CD4-positive, alpha-beta T cell treated with Interleukin-6 for 4 hours (primary cell): ENCODE results near the gene COPE.
"Not testable (repeated sequence)": the region's sequence is repeated elsewhere in the genome, so short reads cannot be mapped to it uniquely, and the experiment has no call there.

ENCODE experiments used
- DNase-seq: peaks from one replicate; pipeline ENCODE4 v3.0.0-alpha.2; 2020; ENCODE audit warnings: mixed read lengths

Gene COPE

DNA sequence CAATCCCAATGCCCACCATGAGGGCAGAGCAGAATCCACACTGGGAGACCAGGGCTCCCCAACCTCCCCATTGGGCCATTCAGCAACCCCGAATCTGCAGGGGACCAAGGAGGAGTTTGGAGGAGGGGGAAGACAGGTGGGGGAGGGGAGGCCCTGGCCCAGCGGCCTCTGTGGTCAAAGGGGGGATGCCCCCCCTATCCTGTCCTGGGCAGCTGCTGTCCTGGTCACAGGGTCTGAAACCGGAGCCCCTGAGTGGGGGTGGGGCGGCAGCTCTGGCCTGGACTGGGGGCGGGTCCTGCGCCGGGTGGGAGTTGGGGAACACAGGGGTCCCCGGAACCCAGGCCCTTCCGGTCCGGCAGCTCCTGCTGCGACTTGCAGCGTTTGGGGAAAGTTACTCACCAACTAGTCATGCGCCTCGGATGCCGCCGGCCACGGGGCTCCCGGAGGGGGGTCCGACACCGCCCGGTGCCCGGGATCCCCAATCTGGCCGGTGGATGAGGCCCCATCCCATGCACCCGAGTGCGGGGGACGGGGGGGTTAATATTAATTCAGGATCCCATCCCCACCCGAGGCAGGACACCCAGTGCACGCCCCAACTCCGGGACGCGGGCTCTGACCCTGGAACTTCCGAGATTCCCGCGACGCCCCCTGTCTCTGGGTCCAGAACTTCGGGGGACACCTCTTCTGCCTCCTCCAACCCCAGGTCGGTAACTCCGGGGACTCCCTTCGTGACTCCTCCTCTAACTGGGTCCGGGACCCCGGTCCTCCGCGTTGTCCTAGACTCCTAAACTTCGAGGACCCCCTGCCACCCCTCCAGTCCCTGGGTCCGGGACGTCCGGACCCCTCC lies 21.0 kb upstream of the COPE start:
- DNase-seq = peak; percentile 10

DNA sequence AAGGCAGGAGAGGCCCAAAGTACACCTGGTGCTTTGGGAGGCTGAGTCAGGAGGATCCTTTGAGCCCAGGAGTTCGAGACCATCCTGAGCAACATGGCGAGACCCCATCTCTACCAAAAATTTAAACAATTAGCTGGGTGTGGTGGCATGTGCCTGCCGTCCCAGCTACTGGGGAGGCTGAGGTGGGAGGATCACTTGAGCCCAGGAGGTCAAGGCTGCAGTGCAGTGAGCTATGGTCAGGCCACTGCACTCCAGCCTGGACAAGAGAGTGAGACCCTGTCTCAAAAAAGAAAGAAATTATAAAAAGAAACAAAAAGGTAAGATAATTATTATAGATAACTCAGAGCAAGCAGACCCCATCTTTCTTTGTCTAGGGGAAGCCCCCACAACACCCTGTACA lies 20.0 kb upstream of the COPE start:
- no peak for DNase-seq

GRCh38 chr19:18933297-18933696 lies 14.1 kb upstream of the COPE start:
- no peak for DNase-seq

GRCh38 chr19:18932216-18932841 lies 13.1 kb upstream of the COPE start:
- DNase-seq = peak; percentile 88

- no peak for DNase-seq
Measured at GRCh38 chr19:18931316-18932162, 12.4 kb upstream of the COPE start.

GRCh38 chr19:18929311-18929710 lies 10.1 kb upstream of the COPE start:
- no peak for DNase-seq

- no peak for DNase-seq
Measured at GRCh38 chr19:18928018-18928805, 9.0 kb upstream of the COPE start.

- no peak for DNase-seq
Measured at GRCh38 chr19:18924684-18925213, 5.6 kb upstream of the COPE start.

GRCh38 chr19:18922228-18922985 lies 3.2 kb upstream of the COPE start:
- no peak for DNase-seq

DNA sequence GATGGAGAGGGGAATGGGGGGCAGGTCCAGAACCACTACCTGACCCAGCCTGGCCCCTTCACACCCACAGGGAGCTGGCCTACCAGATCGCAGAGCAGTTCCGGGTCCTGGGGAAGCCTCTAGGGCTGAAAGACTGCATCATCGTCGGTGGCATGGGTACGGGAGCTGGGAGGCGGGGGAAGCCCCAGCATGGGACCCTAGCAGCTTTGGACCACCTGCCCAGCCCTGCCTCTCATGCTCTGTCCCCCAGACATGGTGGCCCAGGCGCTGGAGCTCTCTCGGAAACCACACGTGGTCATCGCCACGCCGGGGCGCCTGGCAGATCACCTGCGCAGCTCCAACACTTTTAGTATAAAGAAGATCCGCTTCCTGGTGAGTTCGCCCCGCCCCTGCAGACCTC lies 2.4 kb upstream of the COPE start:
- DNase-seq = no peak

DNA sequence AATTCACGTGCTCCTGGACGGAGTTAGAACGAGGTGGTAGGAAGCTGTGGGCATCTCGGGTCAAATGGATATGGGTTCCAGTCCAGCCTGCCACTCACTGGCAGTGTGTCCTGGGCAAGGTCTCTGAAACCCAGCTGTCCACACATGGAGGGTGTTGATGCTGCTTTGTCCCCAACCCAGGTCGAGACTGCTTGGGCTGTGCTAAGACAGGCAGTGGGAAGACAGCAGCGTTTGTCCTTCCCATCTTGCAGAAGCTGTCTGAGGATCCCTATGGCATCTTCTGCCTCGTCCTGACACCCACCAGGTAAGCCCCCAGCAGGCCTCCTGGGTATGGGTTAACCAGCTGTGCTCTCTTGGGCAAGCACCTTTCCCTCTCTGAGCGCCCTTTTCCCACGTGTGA lies 1.2 kb upstream of the COPE start:
- no peak for DNase-seq

GRCh38 chr19:18919900-18920214 lies 670 bp upstream of the COPE start:
- no peak for DNase-seq

GRCh38 chr19:18917593-18917992 lies 1.6 kb downstream of the COPE start:
- not testable (repeated sequence) for DNase-seq

GRCh38 chr19:18915639-18916038 lies 3.5 kb downstream of the COPE start:
- DNase-seq = peak; percentile 17

DNA sequence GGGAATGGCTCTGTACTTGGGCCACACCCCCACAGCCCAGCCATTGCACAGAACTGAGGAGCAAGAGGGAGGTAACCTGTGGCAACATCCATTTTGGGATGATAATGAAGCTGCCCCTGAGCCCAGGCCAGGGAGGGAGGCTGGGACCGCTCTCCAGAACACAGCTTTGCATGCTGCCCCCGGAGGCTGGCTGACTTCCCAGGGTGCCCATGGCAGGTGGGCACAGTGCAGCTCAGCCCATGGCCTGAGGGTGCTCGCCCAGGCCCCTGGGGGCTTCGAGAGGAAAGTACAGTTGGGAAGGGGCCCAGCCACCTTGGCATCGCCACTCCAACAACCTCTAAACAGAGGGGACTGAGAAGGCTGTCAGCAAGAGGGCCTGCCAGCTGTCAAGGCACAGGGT lies 5.7 kb downstream of the COPE start:
- DNase-seq = no peak

DNA sequence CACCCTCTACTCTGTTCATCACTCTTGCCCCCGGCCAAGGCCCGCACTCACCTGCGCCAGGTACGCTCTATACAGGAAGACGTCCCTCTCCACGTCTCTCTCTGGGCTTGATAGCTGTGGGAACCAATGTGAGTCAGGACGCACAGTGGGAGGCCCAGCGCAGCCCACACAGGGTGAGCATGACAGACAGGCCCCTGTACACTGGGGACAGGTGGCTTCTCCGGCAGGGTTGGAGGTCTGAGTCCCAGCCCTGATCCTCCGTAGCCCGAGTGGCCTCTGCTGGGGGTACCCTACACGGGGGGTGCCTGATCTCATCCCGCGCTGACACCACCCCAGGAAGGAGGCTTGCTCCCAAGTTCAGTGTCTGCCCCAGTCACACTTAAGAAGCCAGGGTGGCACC lies 6.3 kb downstream of the COPE start:
- no peak for DNase-seq

DNA sequence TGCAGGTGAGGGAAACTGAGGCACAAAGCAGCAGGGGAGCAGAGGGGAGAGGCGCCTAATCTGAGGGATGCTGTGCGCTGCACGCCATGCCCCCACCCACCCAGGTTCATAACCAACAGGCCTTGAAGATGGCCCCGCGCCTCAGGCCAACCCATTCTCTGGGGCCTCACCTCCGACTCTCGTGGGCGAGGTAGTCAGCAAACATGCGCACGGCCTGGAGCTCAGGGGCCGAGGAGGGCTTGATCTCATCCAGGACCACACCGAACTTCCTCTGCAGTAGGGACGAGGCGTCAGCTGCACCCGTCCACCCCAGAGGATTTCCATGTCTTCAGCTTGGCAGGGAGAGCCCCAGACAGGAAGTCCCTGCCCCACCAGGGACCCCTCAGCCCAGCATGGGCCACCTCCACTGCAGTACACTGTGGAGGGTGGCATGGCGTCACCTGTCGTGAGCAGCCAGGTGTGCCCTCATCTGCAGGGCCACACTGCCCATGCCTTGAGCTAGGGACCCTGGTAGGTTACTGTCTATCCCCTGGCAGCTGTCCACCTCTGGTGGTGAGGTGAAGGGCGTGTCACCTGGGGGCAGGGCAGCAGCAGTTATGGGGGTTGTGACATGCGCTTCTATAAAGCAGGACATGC lies 8.3 kb downstream of the COPE start:
- DNase-seq = no peak

DNA sequence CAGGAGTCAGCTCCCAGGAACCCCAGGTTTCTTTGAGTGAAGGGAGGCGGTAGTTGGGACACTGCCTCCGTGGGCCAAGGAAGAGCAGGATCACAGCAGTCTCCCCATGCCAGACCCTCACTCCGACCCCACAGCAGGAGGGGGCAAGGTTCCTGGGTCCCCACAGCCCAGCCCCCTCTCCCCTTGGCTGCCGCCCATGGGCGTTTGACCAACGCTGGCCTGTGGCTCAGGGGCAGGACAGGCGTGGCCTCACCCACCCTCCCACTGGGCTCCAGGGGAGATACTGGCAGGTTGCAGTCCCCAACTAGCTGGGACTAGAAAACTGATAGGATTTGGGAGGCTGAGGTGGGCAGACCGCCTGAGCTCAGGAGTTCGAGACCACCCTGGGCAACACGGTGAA lies 9.2 kb downstream of the COPE start:
- DNase-seq = no peak

GRCh38 chr19:18908917-18909619 lies 10.1 kb downstream of the COPE start:
- DNase-seq = no peak

DNA sequence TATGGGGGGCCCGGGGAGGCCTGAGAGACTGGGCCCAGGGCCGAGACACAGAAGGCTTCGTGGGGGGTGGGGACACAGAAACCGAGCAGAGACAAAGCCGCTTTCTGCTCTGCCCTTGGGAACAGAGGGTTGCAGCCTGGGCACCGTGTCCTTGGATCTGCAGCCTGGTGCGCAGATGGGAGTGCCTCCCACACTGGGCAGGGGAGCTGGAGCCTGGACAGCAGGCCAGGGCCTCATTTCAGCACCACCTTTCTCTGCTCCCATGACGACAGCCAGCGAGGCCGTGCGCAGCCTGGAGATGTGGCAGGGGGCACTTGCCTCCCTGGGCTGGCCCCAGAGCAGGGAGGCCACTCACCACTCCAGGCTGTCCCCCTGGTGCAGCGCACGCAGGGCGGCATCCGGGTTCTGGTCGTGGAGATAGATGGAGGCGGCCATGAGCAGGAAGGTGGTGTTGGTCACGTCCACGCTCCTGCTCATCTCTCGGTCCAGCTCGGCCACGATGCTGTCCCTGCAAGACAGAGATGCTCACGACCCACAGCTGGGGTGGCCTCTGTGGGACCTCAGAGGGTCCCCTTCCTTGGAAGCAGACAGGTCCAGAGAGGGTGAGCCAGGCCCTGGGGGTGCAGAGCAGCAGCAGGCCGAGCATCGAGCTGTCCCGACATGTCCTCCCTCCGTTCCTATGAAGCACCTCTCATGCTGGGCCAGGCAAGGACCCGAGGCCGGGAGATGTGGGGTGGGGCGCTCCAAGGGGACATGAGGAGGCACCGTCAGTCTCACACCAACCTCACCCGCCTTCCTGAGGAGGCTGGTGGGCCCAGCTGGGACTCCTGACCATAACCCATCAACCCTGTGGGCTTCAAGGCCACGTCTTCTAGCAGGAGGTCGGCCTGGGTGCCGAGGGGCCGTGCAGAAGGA lies 12.3 kb downstream of the COPE start:
- no peak for DNase-seq
